HG03457 (cell line): ENCODE data around the gene PAF1.

Experiments used
- ATAC-seq: cut with Tn5 transposase; IDR thresholded peaks from one replicate; pipeline ENCODE4 v1.9.1; 2021; ENCODE audit warnings: moderate number of reproducible peaks; ENCODE audit not compliant: unreplicated experiment

PAF1 gene

DNA sequence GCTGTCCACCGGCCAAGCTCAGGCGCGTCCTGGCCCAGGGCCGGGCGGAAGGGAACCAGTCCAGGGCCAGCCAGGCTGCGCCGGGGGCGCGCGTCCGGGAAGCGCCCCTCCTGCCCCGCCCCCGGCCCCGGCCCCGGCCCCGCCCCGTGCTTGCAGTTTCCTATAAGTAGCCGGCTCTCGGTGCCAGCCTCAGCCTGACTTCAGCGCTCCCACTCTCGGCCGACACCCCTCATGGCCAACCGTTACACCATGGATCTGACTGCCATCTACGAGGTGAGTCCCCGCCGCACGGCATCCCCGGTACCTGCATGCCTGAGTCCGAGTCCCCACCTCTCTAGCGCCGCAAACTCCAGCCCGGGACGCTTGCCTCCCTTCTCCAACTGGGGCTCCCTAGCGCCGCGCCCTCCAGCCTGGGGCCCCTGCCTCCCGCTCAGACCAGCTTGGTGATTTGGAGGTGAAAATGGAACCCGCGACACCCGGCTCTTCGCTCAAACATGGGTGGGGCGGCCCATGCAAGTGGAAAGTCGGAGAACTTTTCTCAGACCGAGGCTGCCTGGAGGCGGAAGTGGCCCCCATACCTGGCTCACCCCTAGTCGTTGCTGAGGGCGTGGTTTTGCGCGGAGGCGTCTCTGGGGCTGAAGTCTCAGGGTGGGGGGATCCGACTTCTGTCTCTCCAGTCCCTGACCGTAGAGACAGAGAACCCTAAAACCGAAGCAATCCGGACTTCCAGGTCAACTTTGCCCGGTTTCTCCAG, 15.9 kb upstream of the PAF1 start, which contains the start of gene ZFP36:
ZFP36 (plus strand) TSS at position 192 of the 754 bp plus-strand sequence; CDS start at position 250, 58 bp downstream.
- ATAC-seq, result no peak

DNA sequence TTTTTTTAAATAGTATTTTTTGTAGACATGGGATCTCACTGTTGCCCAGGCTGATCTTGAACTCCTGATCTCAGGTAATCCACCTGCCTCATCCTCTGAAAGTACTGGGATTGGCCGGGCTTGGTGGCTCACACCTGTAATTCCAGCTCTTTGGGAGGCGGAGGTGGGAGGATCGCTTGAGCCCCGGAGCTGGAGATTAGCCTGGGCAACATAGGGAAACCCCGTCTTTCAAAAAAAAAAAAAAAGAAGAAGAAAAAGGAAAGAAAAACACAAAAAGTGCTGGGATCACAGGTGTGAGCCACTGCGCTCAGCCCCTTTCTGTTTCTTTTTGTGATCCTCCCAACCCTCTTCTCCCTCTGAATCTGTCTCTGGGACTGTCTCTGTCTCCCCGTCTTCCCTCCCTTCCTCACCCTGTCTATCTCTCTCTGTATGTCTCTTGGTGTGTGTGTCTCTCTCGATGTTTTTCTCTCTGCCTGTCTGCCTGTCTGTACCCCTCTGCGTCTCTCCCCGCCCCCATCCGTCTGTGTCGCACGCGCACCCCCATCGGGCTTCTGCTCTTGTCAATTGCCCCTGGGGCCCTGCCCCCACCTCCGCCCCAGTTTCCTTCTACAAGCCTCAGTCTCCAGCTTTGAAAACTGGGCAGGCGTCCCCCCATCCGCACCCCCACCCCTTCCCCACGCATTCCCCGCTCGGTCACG, 15.2 kb upstream of the PAF1 start:
- ATAC-seq, result no peak

DNA sequence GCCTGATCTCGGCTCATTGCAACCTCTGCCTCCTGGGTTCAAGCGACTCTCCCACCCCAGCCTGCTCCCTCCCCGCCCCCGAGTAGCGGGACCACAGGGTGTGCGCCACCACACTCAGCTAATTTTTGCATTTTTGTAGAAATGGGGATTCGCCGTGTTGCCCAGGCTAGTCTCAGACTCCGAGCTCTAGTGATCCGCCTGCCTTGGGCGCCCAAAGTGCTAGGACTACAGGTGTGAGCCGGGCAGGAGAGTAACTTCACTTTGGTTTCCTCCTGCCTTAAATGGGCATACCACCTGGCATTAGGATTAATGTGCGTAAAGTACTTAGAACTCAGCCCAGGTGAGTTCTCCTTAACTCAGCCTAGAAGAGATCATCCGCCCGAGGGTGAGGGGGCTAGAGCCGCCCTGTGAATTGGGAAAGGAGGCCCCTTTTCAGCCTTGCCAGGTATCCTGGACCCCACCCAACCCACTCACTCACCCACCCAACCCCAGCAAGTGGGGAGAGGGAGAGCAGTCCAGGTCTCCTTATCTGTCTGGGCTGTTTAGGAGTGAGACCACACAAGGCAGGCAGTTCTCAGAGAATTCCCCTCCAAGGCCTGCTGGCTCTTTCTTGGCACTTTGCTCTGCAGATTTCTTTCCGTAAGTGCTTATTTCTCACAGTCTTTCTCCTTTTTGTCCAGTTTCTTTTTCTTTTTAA, 14.5 kb upstream of the PAF1 start:
- no peak for ATAC-seq

DNA sequence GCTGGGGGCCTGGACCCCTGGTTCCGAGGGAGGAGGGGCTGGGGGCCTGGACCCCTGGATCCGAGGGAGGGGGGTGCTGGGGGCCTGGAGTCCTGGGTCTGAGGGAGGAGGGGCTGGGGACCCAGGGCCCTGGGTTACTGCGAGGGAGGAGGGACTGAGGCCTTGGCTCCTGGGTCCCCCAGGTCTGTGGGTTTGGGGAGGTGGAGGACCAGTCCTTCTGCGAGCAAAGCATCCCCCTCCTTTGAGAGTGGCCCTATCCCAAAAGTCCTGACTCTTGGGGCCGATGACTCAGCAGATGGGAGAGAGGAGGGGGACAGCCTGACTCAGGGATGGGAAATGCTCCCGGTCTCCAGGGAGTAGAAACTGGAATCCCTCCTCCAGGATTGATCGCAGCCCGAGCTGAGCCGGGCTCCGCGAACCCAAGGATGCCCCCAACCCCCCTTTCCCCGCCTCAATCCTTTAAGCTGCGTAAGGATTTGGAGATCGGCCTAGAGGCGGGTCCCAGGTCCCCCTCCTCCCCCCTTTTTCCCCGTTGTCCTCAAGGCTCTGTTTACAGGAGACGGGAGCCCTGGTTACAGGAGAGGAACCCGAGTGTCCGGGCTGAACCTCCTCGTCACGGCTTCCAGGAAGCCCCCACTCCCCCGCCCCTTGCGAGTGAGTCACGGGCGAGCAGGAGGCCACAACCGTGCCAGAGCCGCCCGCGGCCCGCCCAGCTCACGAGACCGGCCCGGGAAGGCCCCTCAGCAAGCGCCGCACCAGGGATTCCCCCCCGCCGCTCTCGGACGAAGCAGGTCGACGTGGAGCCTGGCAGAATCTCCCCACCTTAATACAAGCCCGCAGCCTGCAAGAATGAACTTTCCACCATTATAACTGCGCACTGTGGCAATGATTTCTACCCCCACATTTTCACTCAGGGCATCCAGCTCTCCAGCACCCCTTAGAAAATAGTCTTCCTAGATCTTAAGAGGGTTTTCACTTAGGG, 12.7 kb upstream of the PAF1 start:
- ATAC-seq, result peak; percentile 27

DNA sequence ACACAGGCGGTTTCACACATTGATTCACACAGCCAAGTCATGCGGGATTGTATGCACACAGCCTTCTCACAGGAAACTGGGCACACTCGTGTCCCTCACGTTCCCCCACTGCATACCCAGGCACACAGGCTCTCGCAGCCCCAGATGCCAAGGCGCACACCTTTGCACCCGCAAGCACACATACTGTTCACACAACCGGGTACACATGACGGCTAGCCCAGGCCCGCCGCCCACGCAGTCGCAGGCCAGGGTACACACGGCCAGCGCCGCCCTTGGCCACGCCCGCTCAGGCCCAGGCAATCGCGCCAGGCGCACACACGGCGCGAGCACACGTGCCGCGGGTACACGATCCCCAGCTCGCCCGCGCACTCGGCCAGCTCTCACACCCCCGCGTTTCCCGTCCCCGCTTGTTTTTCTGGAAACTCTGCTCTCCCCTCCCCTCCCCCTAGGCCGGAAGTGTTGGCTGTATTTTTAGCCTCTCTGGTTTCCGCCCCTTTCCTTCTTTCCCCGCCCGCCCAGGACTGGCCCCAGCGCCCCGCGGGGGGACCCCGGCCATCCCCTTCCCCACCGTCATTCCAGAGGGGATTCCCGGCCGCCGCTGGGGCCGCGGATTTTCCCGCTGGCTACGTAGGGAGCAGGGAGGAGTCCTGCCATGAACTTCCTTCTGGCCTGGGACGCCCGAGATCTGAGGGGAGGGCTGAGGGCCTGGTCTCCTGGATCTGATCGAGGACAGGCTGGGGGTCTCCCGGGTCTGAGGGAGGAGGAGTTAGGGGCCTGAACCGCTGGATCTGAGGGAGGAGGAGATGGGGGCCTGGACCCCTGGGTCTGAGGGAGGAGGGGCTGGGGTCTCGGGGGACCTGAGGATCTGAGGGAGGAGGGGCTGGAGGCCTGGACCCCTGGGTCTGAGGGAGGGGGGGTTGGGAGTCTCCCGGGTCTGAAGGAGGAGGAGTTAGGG, 11.7 kb upstream of the PAF1 start:
- no peak for ATAC-seq

DNA sequence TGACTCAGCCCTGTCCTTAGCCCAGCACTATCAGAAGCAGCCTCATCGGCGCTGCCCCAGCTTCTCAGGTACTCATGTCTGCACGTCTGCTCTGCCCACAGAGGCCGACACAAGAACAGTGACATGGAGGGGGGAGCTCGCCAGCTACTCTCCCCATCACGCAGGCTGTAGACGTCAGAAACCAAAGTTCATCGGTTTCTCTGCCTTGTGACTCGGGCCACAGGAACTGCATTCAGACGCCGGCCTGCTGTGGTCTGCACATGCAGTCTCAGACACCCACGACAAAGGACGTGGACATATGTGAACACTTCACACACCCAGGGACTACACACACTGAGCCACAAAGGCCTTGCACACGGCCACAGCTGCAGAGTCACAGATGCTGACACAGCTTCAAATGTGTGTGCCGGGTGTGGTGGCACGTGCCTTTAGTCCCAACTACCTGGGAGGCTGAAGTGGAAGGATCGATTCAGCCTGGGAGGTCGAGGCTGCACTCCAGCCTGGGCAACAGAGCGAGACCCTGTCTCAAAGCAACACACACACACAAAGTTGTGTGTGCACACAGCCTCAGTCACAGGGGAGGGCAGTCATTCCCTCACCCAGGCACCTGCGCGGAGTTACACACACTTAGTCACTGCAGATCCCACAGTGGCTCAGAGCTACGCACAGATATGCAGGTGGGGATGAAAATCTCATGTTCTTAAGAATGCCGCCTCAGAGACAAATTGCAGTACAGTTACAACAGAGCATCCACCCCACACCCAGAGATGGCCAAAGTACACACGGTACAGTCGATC, 10.8 kb upstream of the PAF1 start:
- ATAC-seq, result no peak

DNA sequence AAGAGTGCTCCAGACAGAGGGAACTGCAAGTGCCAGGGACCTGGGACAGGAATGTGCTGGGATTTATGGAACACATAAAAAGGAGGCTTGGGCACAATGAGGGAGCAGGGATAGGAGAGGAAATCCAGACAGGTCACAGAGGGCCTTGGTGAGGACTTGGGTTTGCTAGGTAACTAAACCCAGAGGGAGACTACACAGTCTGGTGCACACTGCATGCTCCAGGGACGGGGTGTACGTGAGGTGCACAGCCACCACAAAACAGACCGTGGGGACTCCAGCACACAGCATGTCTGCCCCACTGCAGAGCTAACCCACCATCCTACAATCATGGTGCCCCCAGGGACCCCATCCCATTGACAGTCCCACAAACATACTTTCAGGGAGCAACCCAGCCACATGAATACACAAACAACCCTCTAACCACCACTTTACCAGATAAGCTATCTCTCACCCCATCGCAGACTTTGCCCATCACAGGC, 10.2 kb upstream of the PAF1 start:
- no peak for ATAC-seq

DNA sequence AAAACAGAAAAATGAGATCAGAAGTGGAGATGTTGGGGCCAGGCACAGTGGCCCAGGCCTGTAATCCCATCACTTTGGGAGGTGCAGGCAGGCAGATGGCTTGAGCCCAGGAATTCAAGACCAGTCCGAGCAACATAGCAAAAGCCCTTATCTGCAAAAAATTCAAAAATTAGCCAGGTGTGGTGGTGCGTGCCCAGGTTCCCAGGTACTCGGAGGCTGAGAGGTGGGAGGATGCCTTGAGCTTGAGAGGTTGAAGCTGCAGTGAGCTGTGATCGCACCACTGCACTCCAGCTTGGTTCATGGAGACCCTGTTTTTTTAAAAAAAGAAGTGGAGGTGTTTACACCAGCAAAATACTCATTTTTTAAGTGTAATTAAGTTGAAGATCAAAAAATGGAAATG, 9.2 kb upstream of the PAF1 start:
- no peak for ATAC-seq

DNA sequence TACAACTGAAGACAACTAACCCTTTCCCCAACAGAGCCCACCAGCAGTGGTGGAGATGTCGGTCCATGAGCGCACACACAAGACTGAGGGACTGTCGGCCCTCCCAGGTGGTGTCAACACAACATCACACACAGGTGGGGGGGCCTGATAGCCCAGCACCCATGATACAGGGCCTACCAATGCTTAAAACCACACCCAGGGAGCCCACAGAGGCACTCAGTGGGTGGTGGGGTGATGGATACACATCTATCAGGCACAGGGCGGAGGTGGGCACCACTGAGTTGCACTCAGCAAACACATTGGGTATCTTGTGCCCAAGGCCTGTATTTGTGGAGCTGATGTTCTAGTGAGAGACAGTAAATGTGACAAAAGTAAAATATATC, 8.8 kb upstream of the PAF1 start:
- no peak for ATAC-seq

DNA sequence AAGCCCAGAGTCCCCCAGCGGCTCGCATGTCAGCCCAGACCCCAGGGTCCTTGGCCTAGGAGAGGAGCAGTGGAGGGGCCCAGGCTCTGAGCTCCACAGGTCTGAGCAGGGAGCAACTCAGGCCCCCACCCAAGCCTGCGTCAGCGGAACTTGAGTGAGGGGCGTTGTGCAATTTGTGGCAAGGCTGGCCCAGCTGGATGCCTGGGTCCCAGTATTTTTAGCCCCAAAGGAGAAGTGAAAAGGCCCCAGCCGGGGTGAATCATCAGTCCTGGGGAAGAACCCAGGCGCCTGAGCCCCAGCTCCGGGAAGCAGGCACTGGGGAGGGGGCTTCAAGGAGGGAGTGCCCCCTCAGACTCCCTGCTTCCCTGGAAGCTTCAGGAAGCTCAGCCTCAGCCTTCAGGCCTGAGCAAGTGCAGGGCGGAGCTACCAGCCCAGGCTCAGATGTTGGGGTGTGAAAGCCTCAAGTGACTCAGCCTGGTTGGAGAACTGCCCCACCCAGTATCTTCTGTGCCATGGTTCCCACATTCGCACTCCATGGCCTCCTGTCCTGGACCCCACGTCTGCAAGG, 7.5 kb upstream of the PAF1 start:
- ATAC-seq, result no peak

DNA sequence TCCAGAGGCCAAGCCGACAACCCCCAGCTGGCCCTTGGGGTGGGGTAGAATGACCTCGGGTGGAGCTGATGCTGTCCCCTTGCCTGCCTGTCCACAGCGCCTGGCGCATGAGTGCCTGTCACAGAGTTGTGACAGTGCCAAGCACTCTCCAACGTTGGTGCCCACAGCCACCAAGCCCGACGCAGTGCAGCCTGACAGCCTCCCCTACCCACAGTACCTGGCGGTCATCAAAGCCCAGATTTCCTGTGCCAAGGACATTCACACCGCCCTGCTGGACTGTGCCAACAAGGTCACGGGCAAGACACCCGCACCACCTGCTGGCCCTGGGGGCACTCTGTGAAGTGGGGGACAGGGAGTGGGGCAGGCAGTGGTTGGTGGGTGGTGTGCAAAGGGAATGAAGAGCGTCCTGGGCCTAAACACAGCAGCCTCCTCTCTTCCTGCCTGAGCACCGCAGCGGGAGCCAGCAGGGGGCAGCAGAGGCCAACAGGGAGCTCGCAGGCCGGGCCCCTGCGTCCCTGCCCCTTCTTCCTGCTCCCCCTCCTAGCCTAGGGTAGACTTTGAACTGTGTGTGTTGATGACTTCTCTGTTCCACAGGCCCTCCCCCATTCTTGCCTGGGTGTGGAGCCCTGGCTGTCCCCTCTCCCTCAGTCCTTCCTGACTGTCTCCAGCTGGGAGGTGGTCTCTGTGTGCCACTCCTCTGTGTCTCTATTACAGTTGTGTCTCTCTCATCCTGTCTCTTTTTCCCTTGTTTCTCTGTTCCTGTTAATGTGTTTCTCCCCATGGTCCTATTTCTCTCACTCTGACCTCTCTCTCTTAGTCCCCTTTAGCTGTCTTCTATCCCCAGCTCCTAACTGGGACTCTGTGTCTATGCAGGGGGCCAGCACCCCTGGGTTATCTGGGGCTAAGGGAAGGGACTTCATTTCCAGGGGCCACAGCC, 6.7 kb upstream of the PAF1 start:
- no peak for ATAC-seq

DNA sequence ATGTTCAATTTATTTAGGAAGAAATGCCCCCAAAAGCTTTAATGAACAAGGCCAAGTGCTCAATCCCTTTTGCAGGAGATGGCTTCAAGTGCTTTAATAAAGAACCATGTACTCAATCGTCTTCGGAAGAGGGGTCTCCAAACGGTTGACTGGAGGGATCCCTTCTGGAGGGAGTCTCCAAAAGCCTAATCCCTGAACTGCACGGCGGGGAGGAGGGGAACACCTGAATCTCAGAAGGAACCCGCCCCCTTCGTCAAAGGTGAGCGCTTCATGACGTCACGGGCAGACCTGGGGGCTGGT, 505 bp downstream of the PAF1 start:
- ATAC-seq, result no peak

DNA sequence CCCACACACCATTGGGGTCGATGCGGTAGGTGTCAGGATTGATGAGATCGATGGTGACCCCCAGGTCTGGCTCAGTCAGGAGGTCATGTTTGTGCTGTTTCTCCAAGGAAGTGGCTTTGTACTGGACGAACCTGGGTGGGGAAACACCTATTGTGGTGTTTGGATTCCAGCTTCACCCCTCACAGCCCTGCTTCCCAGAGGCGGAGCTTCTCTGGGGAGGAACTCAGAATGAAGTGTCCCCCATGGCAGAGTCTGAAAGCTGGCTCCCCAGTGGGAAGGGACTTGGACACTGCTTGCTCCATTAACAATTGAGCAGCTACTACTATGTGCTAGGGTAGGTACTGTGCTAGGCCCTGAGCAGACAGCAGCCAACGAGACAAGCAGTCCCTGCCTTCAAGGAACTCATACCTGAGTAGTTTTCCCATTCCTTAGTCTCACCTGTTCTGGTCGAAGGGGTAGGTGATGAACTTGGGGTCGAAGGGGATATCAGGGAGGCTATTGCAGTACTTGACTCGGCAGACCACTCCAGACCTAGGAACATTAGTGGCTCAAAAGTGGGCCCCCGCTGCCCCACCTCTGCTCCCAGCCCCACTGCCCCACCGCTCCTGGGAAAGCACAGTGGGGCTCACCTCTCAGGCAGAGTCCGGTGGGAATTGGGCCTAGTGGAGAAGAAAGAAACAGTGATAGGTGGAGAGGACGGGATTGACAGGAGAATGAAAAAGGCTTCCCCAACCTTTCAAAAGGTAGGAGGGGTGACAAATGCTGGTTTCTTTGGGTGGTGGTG, 1.1 kb downstream of the PAF1 start:
- ATAC-seq, result no peak

DNA sequence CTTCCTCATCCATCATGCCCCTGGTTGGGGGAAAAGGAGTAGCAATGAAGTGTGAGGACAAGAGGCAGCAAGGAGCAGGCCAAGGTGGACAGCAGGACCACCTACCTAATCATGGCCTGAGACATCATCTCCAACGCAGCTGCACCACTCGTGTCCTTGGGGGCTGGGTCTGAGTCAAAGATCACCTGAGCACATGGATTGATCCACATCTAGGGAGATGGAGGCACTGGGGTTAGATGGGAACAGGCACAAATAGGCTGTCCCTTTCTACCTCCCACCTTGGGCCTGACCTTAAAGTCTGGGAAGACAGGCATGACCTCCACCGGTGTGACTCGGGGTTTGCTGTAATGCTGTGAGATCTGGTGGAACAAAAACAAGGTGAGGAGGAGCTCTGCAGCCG, 2.2 kb downstream of the PAF1 start:
- ATAC-seq, result no peak

DNA sequence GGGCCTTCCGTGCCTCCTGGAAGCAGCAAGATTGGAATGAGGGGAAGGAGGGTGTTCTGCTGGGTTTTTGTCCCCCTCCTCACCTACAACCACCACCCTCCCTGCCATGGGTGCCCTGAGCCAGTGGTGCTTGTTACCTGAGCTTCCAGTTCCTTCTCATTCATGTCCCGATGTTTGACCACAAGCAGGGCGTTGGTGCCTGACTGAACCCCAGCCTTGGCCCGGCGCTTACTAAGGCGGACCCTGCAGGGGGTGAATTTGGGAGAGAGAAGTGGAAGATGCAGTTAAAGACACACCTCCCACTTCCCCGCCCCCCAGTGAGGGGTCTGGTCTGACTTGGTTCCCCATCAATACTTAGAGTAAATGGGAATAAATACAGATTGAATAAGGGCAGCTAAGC, 4.3 kb downstream of the PAF1 start:
- ATAC-seq, result no peak

DNA sequence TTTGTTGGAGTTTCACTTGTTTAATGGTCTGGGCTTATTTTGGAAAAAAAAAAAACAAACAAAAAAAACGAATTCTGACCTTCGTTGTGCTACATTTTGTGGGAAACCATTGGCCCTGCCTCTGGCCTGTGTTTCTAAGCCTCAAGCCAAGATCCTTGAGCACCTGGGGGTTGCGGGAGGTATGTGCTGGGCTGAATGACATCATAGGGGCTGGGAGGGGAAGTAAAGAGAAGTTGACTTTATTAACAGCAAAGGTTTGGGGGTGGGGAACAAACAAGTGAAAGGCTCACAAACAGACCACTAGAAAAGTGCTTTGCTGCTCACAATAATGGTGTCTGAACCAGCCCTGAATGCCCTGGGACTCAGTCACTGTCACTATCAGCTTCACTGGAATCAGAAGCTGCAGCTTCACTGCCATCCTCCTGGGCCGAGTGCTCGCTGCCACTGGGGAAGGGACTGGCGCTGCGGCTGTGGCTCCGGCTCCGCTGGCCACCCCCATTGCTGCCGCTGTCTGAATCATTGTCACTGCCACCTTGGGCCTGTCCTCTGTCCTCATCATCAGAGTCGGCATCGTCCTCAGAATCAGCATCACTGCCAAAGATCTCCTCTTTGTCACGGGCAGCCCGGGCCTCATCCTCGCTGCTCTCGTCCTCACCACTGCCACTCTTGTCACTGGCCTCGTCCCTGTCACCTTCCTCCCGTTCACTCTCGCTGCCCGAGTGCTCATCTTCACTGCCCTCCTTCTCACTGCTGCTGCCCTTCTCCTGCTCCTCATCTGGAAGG, 5.1 kb downstream of the PAF1 start:
- no peak for ATAC-seq
